Esophagus (tissue), 2 donors: ENCODE measurements around the gene IL17B. TPM values are rescaled to one million over a fixed set of nuclear protein-coding genes. Genes with fewer than 3 reads are reported as not detected.
"Not testable (repeated sequence)": the region's sequence is repeated elsewhere in the genome, so short reads cannot be mapped to it uniquely, and the experiment has no call there.

Experiments used
- H3K27ac ChIP-seq, 2 donors: one replicate each; pipeline ENCODE4 v1.5.1; 2013; ENCODE audit warnings: low read depth in 2 of 2, mild to moderate bottlenecking in 2 of 2, inconsistent platforms in 1 of 2, low read length in 1 of 2, moderate library complexity in 1 of 2
- H3K27me3 ChIP-seq, 2 donors: one replicate each; pipeline ENCODE4 v1.6.1; 2013; ENCODE audit warnings: low read length in 2 of 2, control low read depth in 1 of 2, mild to moderate bottlenecking in 1 of 2; ENCODE audit not compliant: insufficient read depth in 2 of 2, control insufficient read depth in 1 of 2
- H3K36me3 ChIP-seq, 2 donors: one replicate each; pipeline ENCODE4 v1.6.1; 2013; ENCODE audit warnings: low read length in 1 of 2; ENCODE audit not compliant: control insufficient read depth in 2 of 2, insufficient read depth in 2 of 2
- H3K4me1 ChIP-seq, 2 donors: one replicate each; pipeline ENCODE4 v1.6.1; 2013; ENCODE audit warnings: low read length in 1 of 2; ENCODE audit not compliant: control insufficient read depth in 2 of 2, insufficient read depth in 2 of 2
- H3K4me3 ChIP-seq, 2 donors: one replicate each; pipeline ENCODE4 v1.5.1; 2013; ENCODE audit warnings: low read length in 2 of 2, mild to moderate bottlenecking in 2 of 2, low read depth in 1 of 2, moderate library complexity in 1 of 2
- H3K9me3 ChIP-seq, 2 donors: one replicate each; pipeline ENCODE4 v1.6.1; 2013; ENCODE audit warnings: mild to moderate bottlenecking in 2 of 2, low read depth in 1 of 2, low read length in 1 of 2, moderate library complexity in 1 of 2; ENCODE audit not compliant: control insufficient read depth in 2 of 2, insufficient read depth in 1 of 2
- WGBS, 2 donors: extraction: QIAGEN DNeasy Blood & Tissue Kit; methylation state at CpG; one replicate each; pipeline ENCODE4 v1.1.7; 2013; 5-methylcytosine and 5-hydroxymethylcytosine counted together
- polyA plus RNA-seq, 2 donors: library from polyadenylated mRNA; stranded (reverse); fragments of 200-250 nt; gene quantifications; one replicate each; pipeline ENCODE4 v1.2.3, GENCODE V29; 2013
- donor health status: healthy with polysubstance abuse.
- donor health status: Bipolar disorder and iron deficiency.

Gene IL17B
- polyA plus RNA-seq, 2 donors: 1.4 TPM

DNA sequence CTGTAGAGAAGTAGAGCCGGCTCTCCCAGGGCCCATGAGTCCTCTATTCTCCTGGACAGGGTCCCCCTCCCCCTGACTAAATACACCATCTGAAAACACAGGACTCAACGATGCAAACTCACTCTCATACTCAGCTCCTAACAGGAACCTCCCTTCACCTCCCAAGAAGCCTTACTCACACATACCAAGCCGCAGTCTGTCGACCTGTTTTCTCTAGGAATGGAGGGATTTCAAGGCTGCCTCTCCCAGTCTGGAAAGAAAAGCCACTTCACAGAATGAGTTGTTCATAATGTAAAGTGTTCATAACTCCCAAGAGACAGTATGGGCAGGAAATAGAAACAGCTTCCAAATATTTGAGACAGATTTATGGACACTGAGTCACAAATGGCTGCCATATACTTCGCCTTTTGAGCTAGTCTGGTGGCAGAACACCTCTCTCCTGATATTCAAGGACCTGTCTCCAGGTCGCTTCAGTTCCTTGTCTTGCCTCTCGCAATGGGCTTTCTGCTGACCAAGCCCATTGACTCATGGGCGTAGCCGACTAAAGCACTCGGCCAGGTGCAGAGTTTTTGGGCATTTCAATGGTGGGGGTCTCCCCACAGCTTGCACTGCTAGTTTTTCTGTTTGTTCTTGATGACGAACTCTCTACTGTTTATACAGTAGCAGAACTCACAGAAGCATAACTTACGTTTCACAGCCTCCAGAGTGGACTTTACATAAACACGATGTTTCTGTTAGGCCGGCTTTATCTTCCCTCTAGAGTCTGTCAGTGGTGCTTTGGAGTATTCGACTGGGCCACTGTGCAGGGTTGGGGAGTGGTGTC lies 25.0 kb upstream of the IL17B start:
- Histone ChIP-seq H3K27me3 (no peaks in the 10 kb centered on the region), H3K4me3 (no peak overlapping the region), H3K9me3 (no peaks in the 10 kb centered on the region), H3K27ac (peak overlapping the region; percentile 69 to 82), H3K36me3 (no peaks in the 10 kb centered on the region), H3K4me1 (no peaks in the 10 kb centered on the region)
- 74 to 78% methylated on average over 15 of the region's 15 CpGs for WGBS, 2 donors

DNA sequence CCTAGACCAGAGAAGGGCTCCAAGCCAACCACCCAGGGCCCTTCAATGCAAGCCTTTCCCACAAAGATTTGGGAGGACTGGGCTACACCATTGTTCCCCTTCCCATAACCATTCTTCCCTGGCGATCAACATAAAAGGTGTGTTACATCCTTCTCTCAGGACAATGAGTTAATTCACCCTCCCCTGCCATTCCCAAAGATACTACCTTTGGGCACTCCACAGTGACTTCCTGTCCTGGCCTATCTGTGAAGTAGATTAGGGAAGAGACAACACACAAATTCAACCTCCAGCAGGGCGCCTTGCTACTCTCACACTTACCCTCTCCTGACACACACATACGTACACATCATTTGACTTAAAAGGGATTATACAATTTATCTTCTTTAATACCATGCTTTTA lies 23.2 kb upstream of the IL17B start:
- Histone ChIP-seq H3K27ac (no peak overlapping the region), H3K4me3 (no peak overlapping the region), H3K36me3 (no peaks in the 10 kb centered on the region), H3K9me3 (no peaks in the 10 kb centered on the region), H3K4me1 (no peaks in the 10 kb centered on the region), H3K27me3 (no peaks in the 10 kb centered on the region)
- 88 to 91% methylated on average over 3 of the region's 3 CpGs for WGBS, 2 donors

- 87 to 91% methylated on average over 2 of the region's 2 CpGs for WGBS, 2 donors
- H3K36me3 ChIP-seq: no peaks in the 10 kb centered on the region
- H3K4me3 ChIP-seq: no peak overlapping the region
- H3K9me3 ChIP-seq: no peaks in the 10 kb centered on the region
- peak overlapping the region in 1 of 2 donors; percentile 3 for H3K27ac ChIP-seq
- H3K4me1 ChIP-seq: no peaks in the 10 kb centered on the region
- no peaks in the 10 kb centered on the region for H3K27me3 ChIP-seq
These were observed 22.0 kb upstream of the IL17B start for GRCh38 chr5:149401051-149401450.

DNA sequence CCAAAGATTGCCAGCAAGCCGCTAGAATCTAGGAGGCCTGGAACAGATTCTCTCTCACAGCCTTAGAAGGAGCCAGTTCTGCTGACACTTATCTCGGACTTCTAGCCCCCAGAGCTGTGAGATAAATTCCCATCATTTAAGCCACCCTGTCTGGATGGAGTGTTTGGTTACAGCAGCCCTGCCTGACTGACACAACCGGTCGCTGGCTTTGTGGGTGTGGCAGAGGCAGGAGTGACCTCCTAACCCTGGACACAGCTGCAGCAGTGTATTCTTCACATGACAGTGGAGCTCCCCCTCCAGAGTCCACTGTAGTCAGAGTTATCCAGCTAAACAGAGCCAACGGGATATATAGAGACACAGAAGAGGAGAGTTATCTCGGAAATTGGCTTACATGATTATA lies 21.2 kb upstream of the IL17B start:
- no peaks in the 10 kb centered on the region for H3K36me3 ChIP-seq
- H3K4me1 ChIP-seq: no peaks in the 10 kb centered on the region
- WGBS, 2 donors: 65 to 74% methylated on average over 6 of the region's 6 CpGs
- no peaks in the 10 kb centered on the region for H3K27me3 ChIP-seq
- H3K4me3 ChIP-seq: no peak overlapping the region
- no peaks in the 10 kb centered on the region for H3K9me3 ChIP-seq
- H3K27ac ChIP-seq: peak overlapping the region in 1 of 2 donors; percentile 3

GRCh38 chr5:149399775-149400174 lies 20.7 kb upstream of the IL17B start:
- H3K4me1 ChIP-seq: no peaks in the 10 kb centered on the region
- H3K27ac ChIP-seq: no peak overlapping the region
- no peaks in the 10 kb centered on the region for H3K36me3 ChIP-seq
- no peak overlapping the region for H3K4me3 ChIP-seq
- no peaks in the 10 kb centered on the region for H3K9me3 ChIP-seq
- H3K27me3 ChIP-seq: no peaks in the 10 kb centered on the region

GRCh38 chr5:149398747-149399266 lies 19.7 kb upstream of the IL17B start:
- H3K27ac ChIP-seq, H3K4me3 ChIP-seq, H3K27me3 ChIP-seq, H3K4me1 ChIP-seq, H3K9me3 ChIP-seq, H3K36me3 ChIP-seq: not testable (repeated sequence)
- WGBS, 2 donors: 79 to 80% methylated on average over 7 of the region's 7 CpGs

- H3K27me3 ChIP-seq: no peaks in the 10 kb centered on the region
- H3K9me3 ChIP-seq: no peaks in the 10 kb centered on the region
- H3K4me3 ChIP-seq: no peak overlapping the region
- H3K27ac ChIP-seq: peak overlapping the region in 1 of 2 donors; percentile 15
- H3K4me1 ChIP-seq: peaks cover 0 to 2% of the 10 kb centered on the region in 2 donors
- no peaks in the 10 kb centered on the region for H3K36me3 ChIP-seq
- 84 to 87% methylated on average over 6 of the region's 6 CpGs for WGBS, 2 donors
These were observed 18.4 kb upstream of the IL17B start for GRCh38 chr5:149397530-149397929.

- H3K9me3 ChIP-seq, H3K4me3 ChIP-seq, H3K36me3 ChIP-seq, H3K27me3 ChIP-seq, H3K27ac ChIP-seq, H3K4me1 ChIP-seq: not testable (repeated sequence)
These were observed 15.9 kb upstream of the IL17B start for GRCh38 chr5:149394996-149395395.

GRCh38 chr5:149392718-149393117 lies 13.6 kb upstream of the IL17B start:
- Histone ChIP-seq H3K4me3 (no peak overlapping the region), H3K27me3 (no peaks in the 10 kb centered on the region), H3K27ac (no peak overlapping the region), H3K36me3 (no peaks in the 10 kb centered on the region), H3K9me3 (no peaks in the 10 kb centered on the region), H3K4me1 (peaks cover 0 to 2% of the 10 kb centered on the region in 2 donors)
- 81 to 86% methylated on average over 19 of the region's 19 CpGs for WGBS, 2 donors

DNA sequence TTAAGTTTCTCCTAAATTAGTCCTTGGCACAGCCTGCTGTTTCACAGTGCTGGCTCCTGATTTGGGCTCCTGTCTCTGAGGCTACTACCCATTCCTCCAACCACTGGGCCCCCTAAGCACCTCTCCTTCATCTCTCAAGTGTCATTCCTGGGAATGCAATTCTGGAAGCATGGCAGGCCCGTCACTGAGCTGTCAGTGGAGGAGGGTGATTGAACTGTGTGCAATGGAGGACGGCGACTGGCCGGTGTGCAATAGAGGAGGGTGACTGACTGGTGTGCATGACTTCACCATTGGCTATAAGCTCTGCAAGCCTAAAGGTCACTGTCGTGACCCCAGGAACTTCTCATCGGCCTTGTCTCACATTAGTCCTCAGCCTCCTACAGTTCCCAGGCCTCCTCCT lies 12.4 kb upstream of the IL17B start:
- WGBS, 2 donors: 85 to 86% methylated on average over 6 of the region's 6 CpGs
- Histone ChIP-seq H3K27ac (peak overlapping the region in 1 of 2 donors; percentile 70), H3K27me3 (no peaks in the 10 kb centered on the region), H3K36me3 (no peaks in the 10 kb centered on the region), H3K9me3 (no peaks in the 10 kb centered on the region), H3K4me1 (peaks cover 0 to 2% of the 10 kb centered on the region in 2 donors), H3K4me3 (no peak overlapping the region)
